CMK (cell line): ENCODE results near the gene RIPOR2.
"Not testable (repeated sequence)": the region's sequence is repeated elsewhere in the genome, so short reads cannot be mapped to it uniquely, and the experiment has no call there.

Experiments used
- DNase-seq: peaks from one replicate; pipeline ENCODE4 v3.0.0-alpha.2; 2010; ENCODE audit warnings: low read depth

Gene RIPOR2

GRCh38 chr6:24763578-24763977 lies 172.2 kb downstream of the RIPOR2 start:
- DNase-seq: no peak

GRCh38 chr6:24761851-24762250 lies 173.9 kb downstream of the RIPOR2 start:
- no peak for DNase-seq

- no peak for DNase-seq
Observed at GRCh38 chr6:24761193-24761835, 174.4 kb downstream of the RIPOR2 start.

GRCh38 chr6:24760210-24760609 lies 175.6 kb downstream of the RIPOR2 start:
- DNase-seq: no peak

- no peak for DNase-seq
Observed at GRCh38 chr6:24759718-24760117, 176.0 kb downstream of the RIPOR2 start.

- DNase-seq: no peak
Observed at GRCh38 chr6:24757611-24758010, 178.1 kb downstream of the RIPOR2 start.

GRCh38 chr6:24755279-24755678 lies 180.5 kb downstream of the RIPOR2 start:
- no peak for DNase-seq

GRCh38 chr6:24754378-24754777 lies 181.4 kb downstream of the RIPOR2 start:
- not testable (repeated sequence) for DNase-seq
